HepG2 (cell line): Measurements from ENCODE around the gene ADRM1. TPM values are rescaled to one million over a fixed set of nuclear protein-coding genes. Genes with fewer than 3 reads are reported as not detected.

Experiments
- AGO1 ChIP-seq: fragments of 200-400 bp; formaldehyde crosslinking; IDR thresholded peaks from 2 replicates; pipeline ENCODE4 v1.6.1; 2017; ENCODE audit warnings: mild to moderate bottlenecking, low read depth, low read length, moderate library complexity; ENCODE audit not compliant: poor library complexity, severe bottlenecking
- ATF4 ChIP-seq, 2 experiments: fragments of 450-650 bp in 1 of 2; sonication (generic) in 1 of 2; formaldehyde crosslinking; IDR thresholded peaks; 2 replicates each; pipeline versions ENCODE4 v1.5.0 to v1.8.0; 2020 to 2022; ENCODE audit warnings: mild to moderate bottlenecking in 1 of 2, missing genetic modification reagents in 1 of 2
- CBX2 ChIP-seq, 2 experiments: fragments of 200-600 bp in 1 of 2; sonication (generic); formaldehyde crosslinking in 1 of 2; IDR thresholded peaks; 2 replicates each; pipeline versions ENCODE4 v1.7.0 to v1.8.1; 2018 to 2022; ENCODE audit warnings: low read depth in 2 of 2, low read length in 1 of 2, mild to moderate bottlenecking in 1 of 2, missing genetic modification reagents in 1 of 2
- CBX5 ChIP-seq: sonication (generic); formaldehyde crosslinking; IDR thresholded peaks from 2 replicates; pipeline ENCODE4 v1.4.0; 2020; ENCODE audit warnings: missing genetic modification reagents, borderline replicate concordance
- HNRNPL ChIP-seq: fragments of 200-400 bp; formaldehyde crosslinking; IDR thresholded peaks from 2 replicates; pipeline ENCODE4 v1.6.1; 2017; ENCODE audit warnings: mild to moderate bottlenecking, low read depth, low read length
- MEIS1 ChIP-seq: sonication (generic); formaldehyde crosslinking; IDR thresholded peaks from 2 replicates; pipeline ENCODE4 v1.9.0; 2021; ENCODE audit warnings: mild to moderate bottlenecking, missing genetic modification reagents, moderate library complexity, borderline replicate concordance
- MXD4 ChIP-seq: IDR thresholded peaks from 2 replicates; pipeline ENCODE4 v1.6.1; 2016; ENCODE audit warnings: mild to moderate bottlenecking, missing biosample characterization, missing genetic modification reagents
- NAIF1 ChIP-seq: sonication (generic); formaldehyde crosslinking; IDR thresholded peaks from 2 replicates; pipeline ENCODE4 v1.5.0; 2020; ENCODE audit warnings: mild to moderate bottlenecking, missing genetic modification reagents, borderline replicate concordance
- PATZ1 ChIP-seq: sonication (generic); formaldehyde crosslinking; IDR thresholded peaks from 2 replicates; pipeline ENCODE4 v1.4.0; 2020; ENCODE audit warnings: missing genetic modification reagents
- PCBP2 ChIP-seq: fragments of 200-400 bp; formaldehyde crosslinking; optimal IDR thresholded peaks from 2 replicates; pipeline ENCODE3; 2018; ENCODE audit warnings: low read length, low read depth; ENCODE audit not compliant: poor library complexity, severe bottlenecking
- PHF21A ChIP-seq: sonication (generic); formaldehyde crosslinking; IDR thresholded peaks from 2 replicates; pipeline ENCODE4 v1.5.0; 2020; ENCODE audit warnings: mild to moderate bottlenecking, missing genetic modification reagents
- SOX5 ChIP-seq: IDR thresholded peaks from 2 replicates; pipeline ENCODE4 v1.6.1; 2016; ENCODE audit warnings: borderline replicate concordance
- TARDBP ChIP-seq: sonication (generic); formaldehyde crosslinking; IDR thresholded peaks from 2 replicates; pipeline ENCODE4 v1.8.0; 2022; ENCODE audit warnings: mild to moderate bottlenecking, missing genetic modification reagents
- TBL1XR1 ChIP-seq: fragments of 150-350 bp; IDR thresholded peaks from 2 replicates; pipeline ENCODE4 v1.6.1; 2014; ENCODE audit warnings: borderline replicate concordance, low read length; ENCODE audit not compliant: partially characterized antibody
- XBP1 ChIP-seq: sonication (generic); formaldehyde crosslinking; IDR thresholded peaks from 2 replicates; pipeline ENCODE4 v1.5.0; 2020; ENCODE audit warnings: missing genetic modification reagents
- ZFY ChIP-seq: sonication (generic); formaldehyde crosslinking; IDR thresholded peaks from 2 replicates; pipeline ENCODE4 v1.4.0; 2020; ENCODE audit warnings: missing genetic modification reagents
- ZNF264 ChIP-seq: sonication (generic); formaldehyde crosslinking; IDR thresholded peaks from 2 replicates; pipeline ENCODE4 v1.4.0; 2020; ENCODE audit warnings: missing genetic modification reagents
- ZNF326 ChIP-seq: sonication (generic); formaldehyde crosslinking; IDR thresholded peaks from 2 replicates; pipeline ENCODE4 v1.4.0; 2020; ENCODE audit warnings: missing genetic modification reagents, borderline replicate concordance
- ZNF367 ChIP-seq: sonication (generic); formaldehyde crosslinking; IDR thresholded peaks from 2 replicates; pipeline ENCODE4 v1.4.0; 2020; ENCODE audit warnings: missing genetic modification reagents, borderline replicate concordance
- ZNF574 ChIP-seq: sonication (generic); formaldehyde crosslinking; IDR thresholded peaks from 2 replicates; pipeline ENCODE4 v1.4.0; 2020; ENCODE audit warnings: missing genetic modification reagents
- ZNF768 ChIP-seq: sonication (generic); formaldehyde crosslinking; IDR thresholded peaks from 2 replicates; pipeline ENCODE4 v1.4.0; 2020; ENCODE audit warnings: missing genetic modification reagents
- ZNF841 ChIP-seq: sonication (generic); formaldehyde crosslinking; IDR thresholded peaks from 2 replicates; pipeline ENCODE4 v1.8.1; 2023; ENCODE audit warnings: missing genetic modification reagents, borderline replicate concordance
- polyA plus RNA-seq, 8 experiments: library from polyadenylated mRNA; depleted of rRNA in 3 of 8; stranded (reverse) in 7 of 8; unstranded in 1 of 8; fragments of >200 nt; fragmentation: Illumina TruSeq in 4 of 8; extraction: Trizol in 4 of 8; gene quantifications; 2 replicates each; pipeline versions ENCODE4 v1.2.1 to v1.2.3, GENCODE V29; 2011 to 2016; ENCODE audit warnings: low read depth in 4 of 8, missing spikeins in 1 of 8, mixed read lengths in 1 of 8; ENCODE audit not compliant: insufficient read depth in 1 of 8
- total RNA-seq, 5 experiments: library from RNA; depleted of rRNA; stranded (reverse); fragments of >200 nt; fragmentation: Illumina TruSeq; extraction: Trizol; gene quantifications; 2 replicates each; pipeline ENCODE4 v1.2.3, GENCODE V29; 2016; ENCODE audit warnings: low read depth in 1 of 5

Gene ADRM1
- total and polyA plus RNA-seq, 2 of the 13 experiments (the other 11 are each of a cell fraction or from before 2014, with no cell fraction given): 92.9 to 154 TPM

GRCh38 chr20:62305149-62305764 lies 2.5 kb downstream of the ADRM1 start (continued):
- 0 out of 2 replicates have a peak, but pooled peaks have one; percentile 13 for TF ChIP-seq HNRNPL
- TF ChIP-seq AGO1: peak; percentile 9
- TF ChIP-seq XBP1: no peak
- no peak for TF ChIP-seq TBL1XR1
- TF ChIP-seq ZNF367 (CRISPR knock-in tag): no peak
- no peak for TF ChIP-seq MEIS1 (CRISPR knock-in tag)
- no peak for TF ChIP-seq ZNF768 (CRISPR knock-in tag)
- TF ChIP-seq ZNF841 (CRISPR knock-in tag): no peak
- peak; percentile 43; the same call in 1 of the 2 replicates for TF ChIP-seq ZFY (CRISPR knock-in tag)
- TF ChIP-seq PATZ1 (CRISPR knock-in tag): peak; percentile 45; the same call in 1 of the 2 replicates
- no peak for TF ChIP-seq SOX5
- 0 out of 4 replicates have a peak, but pooled peaks of 1 of the 2 experiments have one; percentile 4 for TF ChIP-seq ATF4 (CRISPR knock-in tag; IDR thresholded peaks at IDR 0.05)
- TF ChIP-seq ZNF264: no peak
- TF ChIP-seq ZNF574 (CRISPR knock-in tag): 0 out of 2 replicates have a peak, but pooled peaks have one; percentile 27
- 0 out of 2 replicates have a peak, but pooled peaks have one; percentile 18 for TF ChIP-seq ZNF326
- no peak for TF ChIP-seq PCBP2
- TF ChIP-seq CBX2 (IDR thresholded peaks at IDR 0.05; ENCODE audit: low read depth, low read length): no peak
- no peak for TF ChIP-seq CBX2 (CRISPR knock-in tag; IDR thresholded peaks at IDR 0.05; ENCODE audit: low read depth)
- TF ChIP-seq CBX5: no peak
- TF ChIP-seq MXD4 (CRISPR knock-in tag): peak; percentile 57; the same call in 1 of the 2 replicates
- no peak for TF ChIP-seq PHF21A (CRISPR knock-in tag)
- no peak for TF ChIP-seq TARDBP (CRISPR knock-in tag)
- TF ChIP-seq NAIF1 (CRISPR knock-in tag): no peak
